Mesendoderm (in vitro differentiated cells): ENCODE results near the gene MIXL1.
"Not testable (repeated sequence)": the region's sequence is repeated elsewhere in the genome, so short reads cannot be mapped to it uniquely, and the experiment has no call there.

Source experiments
- DNase-seq: peaks from one replicate; pipeline ENCODE4 v3.0.0; 2013
- H2AK5ac ChIP-seq: 2 replicates; pipeline ENCODE4 v1.6.1; 2013; ENCODE audit warnings: low read length, inconsistent platforms
- H2BK120ac ChIP-seq: 2 replicates; pipeline ENCODE4 v1.6.1; 2013; ENCODE audit warnings: low read depth, mild to moderate bottlenecking, low read length, moderate library complexity, mixed read lengths
- H2BK15ac ChIP-seq: replicated peaks from 2 replicates; pipeline ENCODE4 v1.6.1; 2013; ENCODE audit warnings: low read depth, mild to moderate bottlenecking, moderate library complexity
- H2BK5ac ChIP-seq: 2 replicates; pipeline ENCODE4 v1.6.1; 2013; ENCODE audit warnings: low read length, inconsistent platforms
- H3K18ac ChIP-seq: 2 replicates; pipeline ENCODE4 v1.6.1; 2013; ENCODE audit warnings: mild to moderate bottlenecking, low read length, mixed read lengths
- H3K23ac ChIP-seq: one replicate; pipeline ENCODE4 v1.6.1; 2013; ENCODE audit warnings: low read length
- H3K27ac ChIP-seq: 2 replicates; pipeline ENCODE4 v1.5.1; 2013; ENCODE audit warnings: low read depth, mild to moderate bottlenecking, inconsistent platforms, low read length, moderate library complexity
- H3K27me3 ChIP-seq: 2 replicates; pipeline ENCODE4 v1.6.1; 2013; ENCODE audit warnings: low read length, control low read depth, mild to moderate bottlenecking, inconsistent platforms; ENCODE audit not compliant: insufficient read depth, poor library complexity
- H3K36me3 ChIP-seq: 2 replicates; pipeline ENCODE4 v1.6.1; 2013; ENCODE audit warnings: low read length, inconsistent platforms; ENCODE audit not compliant: control insufficient read depth, insufficient read depth
- H3K4ac ChIP-seq: one replicate; pipeline ENCODE4 v1.6.1; 2013; ENCODE audit warnings: low read depth, mild to moderate bottlenecking, low read length, moderate library complexity
- H3K4me1 ChIP-seq: 2 replicates; pipeline ENCODE4 v1.6.1; 2013; ENCODE audit warnings: low read depth, low read length, inconsistent platforms; ENCODE audit not compliant: control insufficient read depth
- H3K4me2 ChIP-seq: 2 replicates; pipeline ENCODE4 v1.6.1; 2013; ENCODE audit warnings: low read length
- H3K4me3 ChIP-seq: 2 replicates; pipeline ENCODE4 v1.5.1; 2013; ENCODE audit warnings: mild to moderate bottlenecking, low read length
- H3K56ac ChIP-seq: one replicate; pipeline ENCODE4 v1.6.1; 2013; ENCODE audit warnings: low read length
- H3K79me1 ChIP-seq: 2 replicates; pipeline ENCODE4 v1.6.1; 2013; ENCODE audit warnings: low read length, inconsistent platforms
- H3K79me2 ChIP-seq: 2 replicates; pipeline ENCODE4 v1.6.1; 2013; ENCODE audit warnings: mild to moderate bottlenecking, low read length; ENCODE audit not compliant: control insufficient read depth, insufficient read depth
- H3K9ac ChIP-seq: 2 replicates; pipeline ENCODE4 v1.6.1; 2013; ENCODE audit warnings: low read length, inconsistent platforms
- H4K5ac ChIP-seq: one replicate; pipeline ENCODE4 v1.6.1; 2013; ENCODE audit warnings: low read length
- H4K8ac ChIP-seq: one replicate; pipeline ENCODE4 v1.6.1; 2013; ENCODE audit warnings: low read depth, mild to moderate bottlenecking, control low read depth, low read length, moderate library complexity
- WGBS: extraction: QIAGEN DNeasy Blood & Tissue Kit; methylation state at CpG from one replicate; pipeline ENCODE4 v1.1.7; 2013; ENCODE audit warnings: low lambda C conversion rate, missing lambda C conversion rate; ENCODE audit not compliant: insufficient coverage; ENCODE audit errors: extremely low coverage; 5-methylcytosine and 5-hydroxymethylcytosine counted together

The MIXL1 gene

DNA sequence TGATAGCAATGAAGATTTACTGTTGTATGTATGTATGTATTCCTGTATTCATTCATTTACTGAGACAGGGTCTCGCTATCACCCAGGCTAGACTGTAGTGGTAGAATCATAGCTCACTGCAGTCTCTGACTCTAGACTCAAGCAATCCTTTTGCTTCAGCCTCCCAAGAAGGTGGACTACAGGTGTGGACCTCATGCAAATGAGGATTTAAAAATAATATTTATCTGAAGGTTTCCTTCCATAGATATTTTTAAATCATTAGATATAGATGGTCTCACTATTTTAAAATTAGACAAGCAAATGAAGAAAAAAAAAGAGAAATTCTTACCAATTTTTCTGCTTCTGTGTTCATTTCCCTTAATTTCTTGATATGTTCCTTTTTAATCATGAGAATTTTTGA lies 27.0 kb downstream of the MIXL1 start:
- Histone ChIP-seq H4K8ac (no peak overlapping the region), H3K18ac (no peak overlapping the region), H3K4me2 (no peak overlapping the region), H2BK15ac (no peak overlapping the region), H3K4me3 (no peak overlapping the region), H3K79me1 (no peaks in the 10 kb centered on the region), H3K4me1 (no peaks in the 10 kb centered on the region), H2BK120ac (no peak overlapping the region), H3K36me3 (peaks cover 2% of the 10 kb centered on the region), H3K4ac (no peak overlapping the region), H4K5ac (no peak overlapping the region), H3K27me3 (no peaks in the 10 kb centered on the region), H2BK5ac (no peak overlapping the region), H3K9ac (no peak overlapping the region), H3K23ac (no peak overlapping the region), H3K79me2 (no peaks in the 10 kb centered on the region), H2AK5ac (no peak overlapping the region), H3K56ac (no peak overlapping the region), H3K27ac (no peak overlapping the region)
- no CpG with 5 or more reads among the region's 1 CpG for WGBS
- DNase-seq: no peak

DNA sequence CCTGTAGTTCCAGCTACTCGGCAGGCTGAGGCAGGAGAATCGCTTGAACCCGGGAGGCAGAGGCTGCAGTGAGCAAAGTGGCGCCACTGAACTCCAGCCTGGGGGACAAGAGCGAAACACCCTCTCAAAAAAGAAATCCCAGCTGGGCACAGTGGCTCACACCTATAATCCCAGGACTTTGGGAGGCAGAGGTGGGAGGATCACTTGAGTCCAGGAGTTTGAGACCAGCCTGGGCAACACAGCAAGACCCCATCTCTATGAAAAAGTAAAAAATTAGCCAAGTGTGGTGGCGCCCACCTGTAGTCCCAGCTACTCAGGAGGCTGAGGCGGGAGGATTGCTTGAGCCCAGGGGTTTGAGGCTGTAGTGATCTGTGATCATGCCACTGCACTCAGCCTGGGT lies 29.4 kb downstream of the MIXL1 start:
- H3K79me1 ChIP-seq, H2BK5ac ChIP-seq, DNase-seq, H3K4me1 ChIP-seq, H3K36me3 ChIP-seq, H3K56ac ChIP-seq, H3K79me2 ChIP-seq, H2AK5ac ChIP-seq, H3K4me2 ChIP-seq, H4K5ac ChIP-seq, H2BK15ac ChIP-seq, H2BK120ac ChIP-seq, H3K18ac ChIP-seq, H3K27ac ChIP-seq, H3K4ac ChIP-seq, H3K9ac ChIP-seq, H3K23ac ChIP-seq, H4K8ac ChIP-seq, H3K27me3 ChIP-seq, H3K4me3 ChIP-seq: not testable (repeated sequence)
- WGBS: no CpG with 5 or more reads among the region's 7 CpGs

DNA sequence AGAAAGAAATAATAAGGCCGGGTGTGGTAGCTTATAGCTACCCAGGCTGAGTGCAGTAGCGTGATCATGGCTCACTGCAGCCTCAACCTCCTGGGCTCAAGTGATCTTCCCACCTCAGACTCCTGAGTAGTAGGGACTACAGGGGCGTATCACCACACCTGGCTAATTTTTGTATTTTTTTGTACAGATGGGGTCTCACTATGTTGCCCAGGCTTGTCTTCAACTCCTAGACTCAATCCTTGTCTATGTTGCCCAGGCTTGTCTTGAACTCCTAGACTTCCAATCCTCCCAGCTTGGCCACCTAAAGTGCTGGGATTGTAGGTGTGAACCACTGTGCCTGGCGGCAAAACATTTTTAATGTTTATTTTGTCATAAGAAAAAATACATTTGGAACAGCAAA lies 30.5 kb downstream of the MIXL1 start:
- no CpG with 5 or more reads among the region's 4 CpGs for WGBS

DNA sequence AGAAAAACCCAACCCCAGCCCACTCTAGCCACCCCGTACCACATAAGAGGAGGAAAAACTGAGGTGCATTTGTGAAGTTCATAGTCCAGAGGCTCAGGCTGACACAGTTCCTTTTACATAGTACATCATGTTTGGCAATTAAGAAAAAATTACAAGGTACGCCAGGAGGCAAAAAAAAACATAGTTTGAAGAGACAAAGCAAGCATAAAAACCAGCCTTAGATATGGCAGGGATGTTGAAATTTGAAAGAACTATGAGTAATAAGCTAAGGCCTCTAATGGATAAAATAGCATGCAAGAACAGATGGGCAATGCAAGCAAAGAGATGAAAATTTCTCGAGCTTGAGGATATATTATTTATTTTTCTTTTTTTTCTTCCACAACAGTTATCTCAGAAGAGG lies 31.9 kb downstream of the MIXL1 start:
- Histone ChIP-seq H3K36me3 (no peaks in the 10 kb centered on the region), H3K4me3 (no peak overlapping the region), H3K18ac (no peak overlapping the region), H3K56ac (peak overlapping the region; percentile 17), H3K27me3 (no peaks in the 10 kb centered on the region), H3K79me2 (no peaks in the 10 kb centered on the region), H3K4me2 (no peak overlapping the region), H2BK15ac (no peak overlapping the region), H3K4me1 (no peaks in the 10 kb centered on the region), H3K23ac (no peak overlapping the region), H2BK5ac (no peak overlapping the region), H3K4ac (no peak overlapping the region), H2AK5ac (no peak overlapping the region), H4K8ac (no peak overlapping the region), H3K9ac (no peak overlapping the region), H4K5ac (no peak overlapping the region), H3K79me1 (no peaks in the 10 kb centered on the region), H3K27ac (no peak overlapping the region), H2BK120ac (no peak overlapping the region)
- no peak for DNase-seq
- WGBS: no CpG with 5 or more reads among the region's 3 CpGs

More for the DNA sequence above, 30.5 kb downstream of the MIXL1 start:
- H3K9ac ChIP-seq: no peak overlapping the region
- no peak overlapping the region for H2BK5ac ChIP-seq
- no peak for DNase-seq
- H2BK120ac ChIP-seq: no peak overlapping the region
- H3K4me3 ChIP-seq: no peak overlapping the region
- H3K36me3 ChIP-seq: peaks cover 2% of the 10 kb centered on the region
- H3K79me1 ChIP-seq: no peaks in the 10 kb centered on the region
- H2AK5ac ChIP-seq: no peak overlapping the region
- no peaks in the 10 kb centered on the region for H3K4me1 ChIP-seq
- no peak overlapping the region for H4K8ac ChIP-seq
- H4K5ac ChIP-seq: no peak overlapping the region
- no peak overlapping the region for H3K18ac ChIP-seq
- H3K4ac ChIP-seq: no peak overlapping the region
- no peak overlapping the region for H3K56ac ChIP-seq
- H3K79me2 ChIP-seq: no peaks in the 10 kb centered on the region
- no peak overlapping the region for H3K27ac ChIP-seq
- no peak overlapping the region for H3K4me2 ChIP-seq
- H3K23ac ChIP-seq: no peak overlapping the region
- no peak overlapping the region for H2BK15ac ChIP-seq
- H3K27me3 ChIP-seq: no peaks in the 10 kb centered on the region

DNA sequence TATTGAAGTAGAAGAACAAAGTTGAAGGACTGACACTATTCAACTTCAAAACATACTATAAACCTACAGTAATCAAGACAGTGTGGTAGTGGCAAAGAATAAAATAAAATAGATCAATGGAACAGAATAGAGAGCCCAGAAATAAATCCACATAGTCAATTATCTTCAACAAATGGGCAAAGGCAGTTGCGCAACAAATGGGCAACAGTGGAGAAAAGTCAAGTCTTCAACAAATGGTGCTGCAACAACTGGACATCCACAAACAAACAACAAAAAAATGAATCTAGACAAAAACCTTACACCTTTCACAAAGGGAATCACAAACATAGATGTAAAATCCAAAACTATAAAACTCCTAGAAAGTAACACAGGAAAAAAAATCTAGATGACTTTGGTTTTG lies 38.4 kb downstream of the MIXL1 start:
- no peak overlapping the region for H3K4me3 ChIP-seq
- no peak overlapping the region for H3K18ac ChIP-seq
- H2BK5ac ChIP-seq: no peak overlapping the region
- no peak overlapping the region for H3K27ac ChIP-seq
- H3K4me2 ChIP-seq: no peak overlapping the region
- H4K8ac ChIP-seq: no peak overlapping the region
- no peaks in the 10 kb centered on the region for H3K4me1 ChIP-seq
- H2BK15ac ChIP-seq: no peak overlapping the region
- no peaks in the 10 kb centered on the region for H3K27me3 ChIP-seq
- H2BK120ac ChIP-seq: no peak overlapping the region
- no peak overlapping the region for H3K9ac ChIP-seq
- no peak for DNase-seq
- no peaks in the 10 kb centered on the region for H3K79me1 ChIP-seq
- no peak overlapping the region for H3K4ac ChIP-seq
- H3K79me2 ChIP-seq: no peaks in the 10 kb centered on the region
- H3K36me3 ChIP-seq: no peaks in the 10 kb centered on the region
- H3K23ac ChIP-seq: no peak overlapping the region
- WGBS: no CpG with 5 or more reads among the region's 1 CpG
- no peak overlapping the region for H4K5ac ChIP-seq
- H3K56ac ChIP-seq: no peak overlapping the region
- H2AK5ac ChIP-seq: no peak overlapping the region

DNA sequence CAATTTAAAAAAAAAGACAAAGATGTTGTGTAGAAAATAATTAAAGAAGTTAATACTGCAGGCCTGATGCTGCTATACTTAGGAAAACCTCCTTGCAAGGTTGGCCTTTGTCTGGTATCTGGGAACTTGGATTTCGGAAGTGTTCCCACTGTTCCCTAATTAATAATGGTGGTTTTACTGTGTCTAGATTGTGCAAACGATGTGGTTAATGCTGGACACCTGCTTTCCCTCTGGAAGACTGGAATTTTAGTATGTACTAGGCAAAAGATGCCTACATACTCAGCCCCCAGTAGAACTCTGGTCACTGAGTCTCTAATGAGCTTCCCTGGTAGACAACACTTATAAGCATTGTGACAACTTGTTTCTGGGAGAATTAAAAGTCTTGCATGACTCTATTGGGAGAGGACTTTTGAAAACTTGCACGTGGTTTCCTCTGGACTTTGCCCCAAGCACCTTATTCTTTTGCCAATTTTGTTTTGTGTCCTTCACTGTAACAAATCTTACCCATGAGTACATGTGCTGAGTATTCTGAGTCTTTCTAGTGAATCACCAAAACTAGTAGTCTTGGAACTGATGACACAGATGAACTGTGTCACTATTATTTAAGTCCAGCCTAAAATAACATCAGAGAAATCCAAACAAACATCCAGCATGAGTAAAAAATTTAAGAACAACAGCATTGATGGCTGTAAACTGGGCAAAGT lies 45.1 kb downstream of the MIXL1 start:
- H3K23ac ChIP-seq: no peak overlapping the region
- no CpG with 5 or more reads among the region's 3 CpGs for WGBS
- no peak overlapping the region for H3K18ac ChIP-seq
- no peak overlapping the region for H3K27ac ChIP-seq
- no peak overlapping the region for H3K56ac ChIP-seq
- H2BK5ac ChIP-seq: no peak overlapping the region
- no peak overlapping the region for H2AK5ac ChIP-seq
- no peaks in the 10 kb centered on the region for H3K36me3 ChIP-seq
- no peak overlapping the region for H3K9ac ChIP-seq
- H3K27me3 ChIP-seq: no peaks in the 10 kb centered on the region
- H3K79me2 ChIP-seq: no peaks in the 10 kb centered on the region
- H4K8ac ChIP-seq: no peak overlapping the region
- H3K4me2 ChIP-seq: no peak overlapping the region
- no peak overlapping the region for H2BK120ac ChIP-seq
- H3K4me3 ChIP-seq: no peak overlapping the region
- H3K79me1 ChIP-seq: no peaks in the 10 kb centered on the region
- H2BK15ac ChIP-seq: no peak overlapping the region
- H4K5ac ChIP-seq: no peak overlapping the region
- H3K4ac ChIP-seq: no peak overlapping the region
- peaks cover 3% of the 10 kb centered on the region for H3K4me1 ChIP-seq
- DNase-seq: no peak
